Tibial nerve (tissue), 4 donors: ENCODE measurements around the gene LRRC3.

Source experiments
- EP300 ChIP-seq, 2 donors: sonication (generic); formaldehyde crosslinking; IDR thresholded peaks; one replicate each; pipeline ENCODE4 v1.6.1; 2017; ENCODE audit warnings: antibody characterized with exemption in 2 of 2, mild to moderate bottlenecking in 1 of 2
- POLR2A ChIP-seq, 2 donors: fragments of 450-650 bp; IDR thresholded peaks; one replicate each; pipeline ENCODE4 v1.6.1; 2017; ENCODE audit warnings: antibody characterized with exemption in 2 of 2, mild to moderate bottlenecking in 2 of 2, moderate library complexity in 2 of 2
- TF ChIP-seq, protein P1 (sequence below), 5 experiments: fragments of 200-600 bp in 3 of 5; fragments of 450-650 bp in 2 of 5; sonication (generic) in 3 of 5; IDR thresholded peaks; one replicate each; pipeline ENCODE4 v1.5.1; 2016 to 2019; ENCODE audit warnings: antibody characterized with exemption in 5 of 5, mild to moderate bottlenecking in 3 of 5, moderate library complexity in 2 of 5

GRCh38 chr21:44416193-44416592, 39.1 kb upstream of the LRRC3 start:
- TF ChIP-seq POLR2A (IDR thresholded peaks at IDR 0.05) (no peak), EP300 (IDR thresholded peaks at IDR 0.05) (no peak)
- TF ChIP-seq, protein P1, sequence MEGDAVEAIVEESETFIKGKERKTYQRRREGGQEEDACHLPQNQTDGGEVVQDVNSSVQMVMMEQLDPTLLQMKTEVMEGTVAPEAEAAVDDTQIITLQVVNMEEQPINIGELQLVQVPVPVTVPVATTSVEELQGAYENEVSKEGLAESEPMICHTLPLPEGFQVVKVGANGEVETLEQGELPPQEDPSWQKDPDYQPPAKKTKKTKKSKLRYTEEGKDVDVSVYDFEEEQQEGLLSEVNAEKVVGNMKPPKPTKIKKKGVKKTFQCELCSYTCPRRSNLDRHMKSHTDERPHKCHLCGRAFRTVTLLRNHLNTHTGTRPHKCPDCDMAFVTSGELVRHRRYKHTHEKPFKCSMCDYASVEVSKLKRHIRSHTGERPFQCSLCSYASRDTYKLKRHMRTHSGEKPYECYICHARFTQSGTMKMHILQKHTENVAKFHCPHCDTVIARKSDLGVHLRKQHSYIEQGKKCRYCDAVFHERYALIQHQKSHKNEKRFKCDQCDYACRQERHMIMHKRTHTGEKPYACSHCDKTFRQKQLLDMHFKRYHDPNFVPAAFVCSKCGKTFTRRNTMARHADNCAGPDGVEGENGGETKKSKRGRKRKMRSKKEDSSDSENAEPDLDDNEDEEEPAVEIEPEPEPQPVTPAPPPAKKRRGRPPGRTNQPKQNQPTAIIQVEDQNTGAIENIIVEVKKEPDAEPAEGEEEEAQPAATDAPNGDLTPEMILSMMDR (IDR thresholded peaks at IDR 0.05) = no peak
